Esophagus muscularis mucosa (tissue), 3 donors: Measurements from ENCODE around the gene ACSL4.

Source experiments
- POLR2A ChIP-seq: fragments of 450-650 bp; IDR thresholded peaks from one replicate; pipeline ENCODE4 v1.6.1; 2017; ENCODE audit warnings: antibody characterized with exemption, moderate library complexity, mild to moderate bottlenecking, low read depth
- POLR2AphosphoS5 ChIP-seq, 2 donors: sonication (generic); formaldehyde crosslinking; IDR thresholded peaks; one replicate each; pipeline ENCODE4 v1.6.1; 2017; ENCODE audit warnings: antibody characterized with exemption in 2 of 2
- TF ChIP-seq, protein P1 (sequence below), 3 experiments: fragments of 200-600 bp in 2 of 3; fragments of 450-650 bp in 1 of 3; sonication (generic) in 2 of 3; IDR thresholded peaks; one replicate each; pipeline ENCODE4 v1.5.1; 2017 to 2019; ENCODE audit warnings: antibody characterized with exemption in 3 of 3, mild to moderate bottlenecking in 2 of 3, moderate library complexity in 1 of 3

DNA sequence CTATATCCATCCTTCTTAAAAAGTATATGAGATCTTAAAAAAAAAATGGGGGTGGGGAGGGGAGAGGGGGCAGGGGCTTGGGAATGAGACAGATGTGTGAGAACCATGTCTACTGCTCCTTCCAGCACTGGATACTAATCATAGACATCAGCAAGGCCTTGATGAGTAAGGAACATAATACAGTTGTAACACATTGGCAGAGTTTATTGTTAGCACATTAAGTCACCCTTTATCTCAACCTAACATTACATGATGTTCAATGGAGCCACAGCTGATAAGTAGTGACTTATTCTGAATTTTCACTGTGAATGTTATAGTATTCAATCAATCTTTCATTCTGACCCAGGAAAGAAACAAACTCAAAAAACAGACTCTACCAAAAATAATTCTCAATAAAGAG lies 60.8 kb downstream of the ACSL4 start:
- TF ChIP-seq, protein P1, sequence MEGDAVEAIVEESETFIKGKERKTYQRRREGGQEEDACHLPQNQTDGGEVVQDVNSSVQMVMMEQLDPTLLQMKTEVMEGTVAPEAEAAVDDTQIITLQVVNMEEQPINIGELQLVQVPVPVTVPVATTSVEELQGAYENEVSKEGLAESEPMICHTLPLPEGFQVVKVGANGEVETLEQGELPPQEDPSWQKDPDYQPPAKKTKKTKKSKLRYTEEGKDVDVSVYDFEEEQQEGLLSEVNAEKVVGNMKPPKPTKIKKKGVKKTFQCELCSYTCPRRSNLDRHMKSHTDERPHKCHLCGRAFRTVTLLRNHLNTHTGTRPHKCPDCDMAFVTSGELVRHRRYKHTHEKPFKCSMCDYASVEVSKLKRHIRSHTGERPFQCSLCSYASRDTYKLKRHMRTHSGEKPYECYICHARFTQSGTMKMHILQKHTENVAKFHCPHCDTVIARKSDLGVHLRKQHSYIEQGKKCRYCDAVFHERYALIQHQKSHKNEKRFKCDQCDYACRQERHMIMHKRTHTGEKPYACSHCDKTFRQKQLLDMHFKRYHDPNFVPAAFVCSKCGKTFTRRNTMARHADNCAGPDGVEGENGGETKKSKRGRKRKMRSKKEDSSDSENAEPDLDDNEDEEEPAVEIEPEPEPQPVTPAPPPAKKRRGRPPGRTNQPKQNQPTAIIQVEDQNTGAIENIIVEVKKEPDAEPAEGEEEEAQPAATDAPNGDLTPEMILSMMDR (IDR thresholded peaks at IDR 0.05): no peak
- no peak for TF ChIP-seq POLR2A
- no peak for TF ChIP-seq POLR2AphosphoS5 (IDR thresholded peaks at IDR 0.05)
